HepG2 (cell line): Measurements from ENCODE around the gene SLC35F3. TPM values are rescaled to one million over a fixed set of nuclear protein-coding genes. Genes with fewer than 3 reads are reported as not detected.

ENCODE experiments used
- FOXP4 ChIP-seq: sonication (generic); formaldehyde crosslinking; IDR thresholded peaks from 2 replicates; pipeline ENCODE4 v1.4.0; 2020; ENCODE audit warnings: missing genetic modification reagents
- HNF1A ChIP-seq, 2 experiments: sonication (generic) in 1 of 2; formaldehyde crosslinking in 1 of 2; IDR thresholded peaks; 2 replicates each; pipeline versions ENCODE4 v1.4.0 to v1.6.1; 2016 to 2020; ENCODE audit warnings: borderline replicate concordance in 1 of 2, low read depth in 1 of 2, mild to moderate bottlenecking in 1 of 2, missing genetic modification reagents in 1 of 2
- MIER3 ChIP-seq: IDR thresholded peaks from 2 replicates; pipeline ENCODE4 v1.6.1; 2016; ENCODE audit warnings: missing compliant biosample characterization, borderline replicate concordance
- NFIC ChIP-seq: IDR thresholded peaks from 2 replicates; pipeline ENCODE4 v1.6.1; 2012; ENCODE audit warnings: mild to moderate bottlenecking, low read length, inconsistent platforms
- RARA ChIP-seq: IDR thresholded peaks from 2 replicates; pipeline ENCODE4 v1.6.1; 2016; ENCODE audit warnings: missing genetic modification reagents, missing compliant biosample characterization
- ZNF280D ChIP-seq: sonication (generic); formaldehyde crosslinking; IDR thresholded peaks from 2 replicates; pipeline ENCODE4 v1.5.1; 2020; ENCODE audit warnings: mild to moderate bottlenecking, missing genetic modification reagents
- ZNF800 ChIP-seq: sonication (generic); formaldehyde crosslinking; IDR thresholded peaks from 2 replicates; pipeline ENCODE4 v1.4.0; 2020; ENCODE audit warnings: missing genetic modification reagents
- polyA plus RNA-seq, 8 experiments: library from polyadenylated mRNA; depleted of rRNA in 3 of 8; stranded (reverse) in 7 of 8; unstranded in 1 of 8; fragments of >200 nt; fragmentation: Illumina TruSeq in 4 of 8; extraction: Trizol in 4 of 8; gene quantifications; 2 replicates each; pipeline versions ENCODE4 v1.2.1 to v1.2.3, GENCODE V29; 2011 to 2016; ENCODE audit warnings: low read depth in 4 of 8, missing spikeins in 1 of 8, mixed read lengths in 1 of 8; ENCODE audit not compliant: insufficient read depth in 1 of 8
- total RNA-seq, 5 experiments: library from RNA; depleted of rRNA; stranded (reverse); fragments of >200 nt; fragmentation: Illumina TruSeq; extraction: Trizol; gene quantifications; 2 replicates each; pipeline ENCODE4 v1.2.3, GENCODE V29; 2016; ENCODE audit warnings: low read depth in 1 of 5

Gene SLC35F3
- total and polyA plus RNA-seq, 2 of the 13 experiments (the other 11 are each of a cell fraction or from before 2014, with no cell fraction given): not detected

GRCh38 chr1:234373064-234373958 lies 468.8 kb downstream of the SLC35F3 start, which contains the start of gene COA6 (continued):
- no peak; the same call in 1 of the 2 replicates for TF ChIP-seq HNF1A (IDR thresholded peaks at IDR 0.05; ENCODE audit: low read depth)
- peak; percentile 81; the same call in 1 of the 2 replicates for TF ChIP-seq HNF1A (CRISPR knock-in tag; IDR thresholded peaks at IDR 0.05; ENCODE audit: borderline replicate concordance)
- peak; percentile 94 for TF ChIP-seq ZNF280D
- TF ChIP-seq NFIC: peak; percentile 72
- no peak for TF ChIP-seq ZNF800
- TF ChIP-seq RARA (CRISPR knock-in tag): no peak
- TF ChIP-seq MIER3 (CRISPR knock-in tag): peak; percentile 71; the same call in 1 of the 2 replicates
- TF ChIP-seq FOXP4: peak; percentile 74
